ENCODE measurements around the gene MGAT4A. TPM values are rescaled to one million over a fixed set of nuclear protein-coding genes. Genes with fewer than 3 reads are reported as not detected.

MGAT4A gene
- total and polyA plus RNA-seq, 2 of the 8 experiments (the other 6 are each of a cell fraction or from before 2014, with no cell fraction given), result 1.4 to 7.7 TPM

- TF ChIP-seq CHD7 (IDR thresholded peaks at IDR 0.05; ENCODE audit: insufficient replicate concordance, low read length) (no peak), POU5F1 (IDR thresholded peaks at IDR 0.05; ENCODE audit: low read depth, low read length) (no peak), TAF1 (IDR thresholded peaks at IDR 0.05; ENCODE audit: low read depth, low read length) (no peak), TBP (IDR thresholded peaks at IDR 0.05; ENCODE audit: low read depth, low read length) (no peak), SIN3A (conservative IDR thresholded peaks at IDR 0.05 in 1 of 2, IDR thresholded peaks at IDR 0.05 in 1 of 2; ENCODE audit: low read depth in 1 of 2, low read length in 2 of 2) (no peak), YY1 (IDR thresholded peaks at IDR 0.05; ENCODE audit: low read depth, low read length) (no peak), GABPA (IDR thresholded peaks at IDR 0.05; ENCODE audit: borderline replicate concordance, insufficient read depth, low read length) (no peak)
These were observed 19.4 kb downstream of the MGAT4A start (continued) for GRCh38 chr2:98711506-98711905.

All from H1 (cell line).